ENCODE results near the gene DBF4B. TPM values are rescaled to one million over a fixed set of nuclear protein-coding genes. Genes with fewer than 3 reads are reported as not detected.
A peak's percentile ranks its signal among the peaks of the same experiment; 100 is the strongest.

DBF4B gene
- polyA plus RNA-seq, 1 of the 3 experiments (the other 2 are of a cell fraction), result 8.3 TPM

- H3K79me2 ChIP-seq (ENCODE audit: insufficient read depth), result peaks cover 12% of the 10 kb centered on the region
- no peaks in the 10 kb centered on the region for H4K20me1 ChIP-seq (ENCODE audit: insufficient read depth)
- no peaks in the 10 kb centered on the region for H3K9me3 ChIP-seq
- H3K27me3 ChIP-seq (ENCODE audit: insufficient read depth), result no peaks in the 10 kb centered on the region
- no peaks in the 10 kb centered on the region for H3K9me2 ChIP-seq
- H3K4me2 ChIP-seq, result 0 out of 2 replicates have a peak overlapping the region, but pooled peaks have one; percentile 16
- no peak for DNase-seq
- ChIA-PET POLR2A (no interaction called here), CTCF (interaction anchor here (0.8 to 2.5 kb wide), 6 partner anchors 8 to 138 kb away, joined by 3 to 17 read pairs (median 6); partner anchors contain the start of gene MEIOC)
- H3K36me3 ChIP-seq (replicated peaks in 1 of 2; ENCODE audit: control insufficient read depth in 1 of 2, insufficient read depth in 2 of 2, low read length in 1 of 2), result peaks cover 0 to 16% of the 10 kb centered on the region in 2 experiments
- no peak overlapping the region for H3K4me3 ChIP-seq (ENCODE audit: low read depth in 2 of 2, low read length in 1 of 2)
- H3F3A ChIP-seq (replicated peaks; ENCODE audit: insufficient read depth), result peaks cover 39% of the 10 kb centered on the region
- peaks cover 0 to 12% of the 10 kb centered on the region in 2 experiments; a peak in 1 of 4 replicates for H3K4me1 ChIP-seq (ENCODE audit: control insufficient read depth in 1 of 2, insufficient read depth in 2 of 2, low read depth in 1 of 2, low read length in 1 of 2)
- peak overlapping the region in 1 of 2 experiments; percentile 78; a peak in 2 of 4 replicates for H3K27ac ChIP-seq (ENCODE audit: low read depth in 2 of 2, low read length in 1 of 2)
- 92% methylated on average over 18 of the region's 18 CpGs for WGBS (ENCODE audit: low lambda C conversion rate)
- no peak overlapping the region for H2AFZ ChIP-seq (ENCODE audit: low read depth)
- peak overlapping the region; percentile 39; the same call in 1 of the 2 replicates for H3K9ac ChIP-seq
- TF ChIP-seq YY1 (IDR thresholded peaks at IDR 0.05; ENCODE audit: low read depth) (no peak), RFX5 (IDR thresholded peaks at IDR 0.05; ENCODE audit: low read length) (no peak), SMC3 (IDR thresholded peaks at IDR 0.05; ENCODE audit: low read depth, low read length) (no peak)
Measured at GRCh38 chr17:44793885-44794842, 85.7 kb downstream of the DBF4B start.

DNA sequence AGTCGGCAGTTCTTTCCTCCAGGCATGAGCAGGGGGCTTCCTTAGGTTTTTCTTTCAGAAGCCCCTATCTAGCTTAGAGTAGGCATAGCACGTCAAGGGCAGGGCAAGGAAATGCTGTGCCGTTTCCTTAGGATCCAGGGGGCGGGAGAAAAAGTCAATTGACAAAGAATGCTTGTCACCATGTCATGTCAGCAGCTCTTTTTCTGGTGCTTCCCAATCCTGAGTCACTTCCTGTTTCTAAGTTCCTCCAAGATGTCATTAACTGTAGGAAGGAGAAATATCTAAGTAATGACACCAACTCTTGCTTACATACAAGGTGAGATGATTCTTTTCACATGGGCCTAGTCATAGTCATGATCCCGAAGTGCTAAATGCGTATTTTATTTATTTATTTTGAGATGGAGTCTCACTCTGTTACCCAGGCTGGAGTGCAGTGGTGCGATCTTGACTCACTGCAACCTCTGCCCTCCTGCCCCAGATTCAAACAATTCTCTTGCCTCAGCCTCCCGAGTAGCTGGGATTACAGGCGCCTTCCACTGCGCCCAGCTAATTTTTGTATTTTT is 86.5 kb downstream of the DBF4B start:
- H3K9me2 ChIP-seq, result no peaks in the 10 kb centered on the region
- H3K79me2 ChIP-seq (ENCODE audit: insufficient read depth), result peaks cover 18% of the 10 kb centered on the region
- 32% methylated on average over 10 of the region's 10 CpGs for WGBS (ENCODE audit: low lambda C conversion rate)
- H3K36me3 ChIP-seq (replicated peaks in 1 of 2; ENCODE audit: control insufficient read depth in 1 of 2, insufficient read depth in 2 of 2, low read length in 1 of 2), result peaks cover 0 to 23% of the 10 kb centered on the region in 2 experiments
- POLR2A ChIA-PET, result no interaction called here
- H4K20me1 ChIP-seq (ENCODE audit: insufficient read depth), result no peaks in the 10 kb centered on the region
- no peaks in the 10 kb centered on the region for H3K27me3 ChIP-seq (ENCODE audit: insufficient read depth)
- H3K4me1 ChIP-seq (ENCODE audit: control insufficient read depth in 1 of 2, insufficient read depth in 2 of 2, low read depth in 1 of 2, low read length in 1 of 2), result peaks cover 0 to 12% of the 10 kb centered on the region in 2 experiments; a peak in 1 of 4 replicates
- H3K4me3 ChIP-seq (ENCODE audit: low read depth in 2 of 2, low read length in 1 of 2), result no peak overlapping the region
- CTCF ChIA-PET, result interaction anchor here (0.8 to 2.5 kb wide), 6 partner anchors 9 to 139 kb away, joined by 3 to 17 read pairs (median 6); partner anchors contain the start of gene MEIOC
- H3K9ac ChIP-seq, result peak overlapping the region; percentile 39; the same call in 1 of the 2 replicates
- 0 out of 2 replicates have a peak overlapping the region, but pooled peaks have one; percentile 21 for H3K4me2 ChIP-seq
- no peaks in the 10 kb centered on the region for H3K9me3 ChIP-seq
- peak overlapping the region in 1 of 2 experiments; percentile 78; a peak in 2 of 4 replicates for H3K27ac ChIP-seq (ENCODE audit: low read depth in 2 of 2, low read length in 1 of 2)
- H2AFZ ChIP-seq (ENCODE audit: low read depth), result no peak overlapping the region
- H3F3A ChIP-seq (replicated peaks; ENCODE audit: insufficient read depth), result peaks cover 39% of the 10 kb centered on the region
- DNase-seq, result no peak
- TF ChIP-seq IRF3 (IDR thresholded peaks at IDR 0.05; ENCODE audit: low read depth, low read length) (no peak), MEF2A (IDR thresholded peaks at IDR 0.05; ENCODE audit: borderline replicate concordance, low read depth) (0 out of 2 replicates have a peak, but pooled peaks have one; percentile 22), FOSL2 (IDR thresholded peaks at IDR 0.05; ENCODE audit: borderline replicate concordance, low read depth) (peak; percentile 62; the same call in 1 of the 2 replicates), ZBTB33 (IDR thresholded peaks at IDR 0.05; ENCODE audit: borderline replicate concordance, low read depth) (no peak), FOXJ3 (CRISPR knock-in tag; IDR thresholded peaks at IDR 0.05) (no peak), POLR2AphosphoS5 (IDR thresholded peaks at IDR 0.05; ENCODE audit: low read depth, low read length) (peak; percentile 30; the same call in 1 of the 2 replicates), GATA2 (CRISPR knock-in tag; IDR thresholded peaks at IDR 0.05) (no peak), JUND (IDR thresholded peaks at IDR 0.05) (peak; percentile 63), EZH2phosphoT487 (IDR thresholded peaks at IDR 0.05; ENCODE audit: borderline replicate concordance, low read depth) (no peak), MXI1 (IDR thresholded peaks at IDR 0.05; ENCODE audit: low read depth, low read length) (no peak), NRF1 (IDR thresholded peaks at IDR 0.05; ENCODE audit: low read depth, low read length) (no peak), CHD2 (IDR thresholded peaks at IDR 0.05; ENCODE audit: low read length, partially characterized antibody) (no peak), EP300 (IDR thresholded peaks at IDR 0.05; ENCODE audit: borderline replicate concordance in 1 of 2, low read depth in 1 of 2, low read length in 1 of 2) (peak in 1 of 2 experiments; percentile 57; a peak in 1 of 4 replicates)
- TF ChIP-seq, protein P1, sequence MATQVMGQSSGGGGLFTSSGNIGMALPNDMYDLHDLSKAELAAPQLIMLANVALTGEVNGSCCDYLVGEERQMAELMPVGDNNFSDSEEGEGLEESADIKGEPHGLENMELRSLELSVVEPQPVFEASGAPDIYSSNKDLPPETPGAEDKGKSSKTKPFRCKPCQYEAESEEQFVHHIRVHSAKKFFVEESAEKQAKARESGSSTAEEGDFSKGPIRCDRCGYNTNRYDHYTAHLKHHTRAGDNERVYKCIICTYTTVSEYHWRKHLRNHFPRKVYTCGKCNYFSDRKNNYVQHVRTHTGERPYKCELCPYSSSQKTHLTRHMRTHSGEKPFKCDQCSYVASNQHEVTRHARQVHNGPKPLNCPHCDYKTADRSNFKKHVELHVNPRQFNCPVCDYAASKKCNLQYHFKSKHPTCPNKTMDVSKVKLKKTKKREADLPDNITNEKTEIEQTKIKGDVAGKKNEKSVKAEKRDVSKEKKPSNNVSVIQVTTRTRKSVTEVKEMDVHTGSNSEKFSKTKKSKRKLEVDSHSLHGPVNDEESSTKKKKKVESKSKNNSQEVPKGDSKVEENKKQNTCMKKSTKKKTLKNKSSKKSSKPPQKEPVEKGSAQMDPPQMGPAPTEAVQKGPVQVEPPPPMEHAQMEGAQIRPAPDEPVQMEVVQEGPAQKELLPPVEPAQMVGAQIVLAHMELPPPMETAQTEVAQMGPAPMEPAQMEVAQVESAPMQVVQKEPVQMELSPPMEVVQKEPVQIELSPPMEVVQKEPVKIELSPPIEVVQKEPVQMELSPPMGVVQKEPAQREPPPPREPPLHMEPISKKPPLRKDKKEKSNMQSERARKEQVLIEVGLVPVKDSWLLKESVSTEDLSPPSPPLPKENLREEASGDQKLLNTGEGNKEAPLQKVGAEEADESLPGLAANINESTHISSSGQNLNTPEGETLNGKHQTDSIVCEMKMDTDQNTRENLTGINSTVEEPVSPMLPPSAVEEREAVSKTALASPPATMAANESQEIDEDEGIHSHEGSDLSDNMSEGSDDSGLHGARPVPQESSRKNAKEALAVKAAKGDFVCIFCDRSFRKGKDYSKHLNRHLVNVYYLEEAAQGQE (IDR thresholded peaks at IDR 0.05; ENCODE audit: low read depth, low read length), result no peak
